Urothelium cell line (cell line): ENCODE measurements around the gene CDC42EP5.

Source experiments
- DNase-seq: peaks from one replicate; pipeline ENCODE4 v3.0.0; 2011; ENCODE audit warnings: low spot score, mixed read lengths
- FAIRE-seq: peaks from 2 replicates; lab custom pipeline; 2011; peaks lifted over from hg19 to GRCh38; lab: Jason Lieb, UNC

CDC42EP5 gene

GRCh38 chr19:54463531-54464043 is 9.5 kb downstream of the CDC42EP5 start, which contains the start of gene LENG9:
Gene LENG9, minus strand, starts transcription at chr19:54463778. Its CDS starts 252 bp downstream, at chr19:54463526.
- no peak for FAIRE-seq
- peak; percentile 38 for DNase-seq

- DNase-seq: no peak
- FAIRE-seq: no peak
Observed at GRCh38 chr19:54462655-54463530, 10.2 kb downstream of the CDC42EP5 start.

GRCh38 chr19:54462047-54462654 is 10.9 kb downstream of the CDC42EP5 start:
- FAIRE-seq (no peak), DNase-seq (no peak)

GRCh38 chr19:54461613-54462012 is 11.5 kb downstream of the CDC42EP5 start:
- DNase-seq: no peak
- FAIRE-seq: no peak

GRCh38 chr19:54461210-54461609 is 11.9 kb downstream of the CDC42EP5 start:
- DNase-seq (no peak), FAIRE-seq (no peak)

- DNase-seq (no peak), FAIRE-seq (no peak)
Observed at GRCh38 chr19:54460230-54461005, 12.7 kb downstream of the CDC42EP5 start.

GRCh38 chr19:54459282-54460229 is 13.5 kb downstream of the CDC42EP5 start:
- DNase-seq (no peak), FAIRE-seq (no peak)

GRCh38 chr19:54458648-54459281 is 14.3 kb downstream of the CDC42EP5 start:
- FAIRE-seq (no peak), DNase-seq (no peak)

- no peak for DNase-seq
- FAIRE-seq: no peak
Observed at GRCh38 chr19:54457773-54458647, 15.1 kb downstream of the CDC42EP5 start.

- FAIRE-seq (no peak), DNase-seq (no peak)
Observed at GRCh38 chr19:54456423-54457373, 16.4 kb downstream of the CDC42EP5 start.

- DNase-seq: no peak
- no peak for FAIRE-seq
Observed at GRCh38 chr19:54455786-54456422, 17.2 kb downstream of the CDC42EP5 start.

- FAIRE-seq: no peak
- DNase-seq: no peak
Observed at GRCh38 chr19:54454781-54455675, 18.1 kb downstream of the CDC42EP5 start.

GRCh38 chr19:54453921-54454780 is 18.9 kb downstream of the CDC42EP5 start:
- DNase-seq (no peak), FAIRE-seq (no peak)

GRCh38 chr19:54452626-54453025 is 20.5 kb downstream of the CDC42EP5 start:
- FAIRE-seq: peak; percentile 17

GRCh38 chr19:54451997-54452396 is 21.1 kb downstream of the CDC42EP5 start:
- FAIRE-seq (no peak), DNase-seq (no peak)

More at GRCh38 chr19:54452626-54453025, 20.5 kb downstream of the CDC42EP5 start:
- DNase-seq: no peak
